Activated CD4-positive, alpha-beta T cell treated with anti-CD3 and anti-CD28 coated beads, Interleukin-2, amount 50 U/mL, for 1 hour (primary cell): ENCODE results near the gene EID3.
"Not testable (repeated sequence)": the region's sequence is repeated elsewhere in the genome, so short reads cannot be mapped to it uniquely, and the experiment has no call there.

Experiments used
- DNase-seq: peaks from one replicate; pipeline ENCODE4 v3.0.0-alpha.2; 2020

Gene EID3

DNA sequence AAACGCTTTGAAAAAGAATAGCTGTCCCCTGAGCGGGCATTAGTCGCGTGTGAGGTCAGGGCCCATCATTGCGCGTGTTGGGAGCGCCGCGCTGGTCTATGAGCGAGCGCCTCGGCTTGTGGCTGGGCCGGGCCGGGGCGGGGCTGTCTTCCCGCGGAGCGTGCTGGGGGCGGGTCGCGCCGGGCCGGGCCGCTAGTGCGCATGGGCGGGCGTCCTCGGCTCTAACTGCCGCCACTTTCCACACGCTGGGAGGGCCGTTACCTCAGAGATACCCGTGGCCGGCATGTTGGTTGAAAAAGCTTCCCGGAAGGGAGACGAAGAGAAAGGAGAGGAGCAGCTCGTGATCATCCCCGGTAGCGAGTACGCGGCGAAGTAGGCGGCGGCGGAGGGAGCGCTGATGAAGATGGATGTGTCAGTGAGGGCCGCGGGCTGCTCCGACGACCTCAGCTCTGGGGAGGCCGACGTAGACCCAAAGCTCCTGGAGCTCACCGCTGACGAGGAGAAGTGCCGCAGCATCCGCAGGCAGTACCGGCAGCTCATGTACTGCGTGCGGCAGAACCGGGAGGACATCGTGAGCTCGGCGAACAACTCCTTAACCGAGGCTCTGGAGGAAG, at the start of gene EID3:
EID3 (plus strand) TSS at position 202 of the 614 bp plus-strand sequence; CDS start at position 398, 196 bp downstream.
- DNase-seq: peak; percentile 91

DNA sequence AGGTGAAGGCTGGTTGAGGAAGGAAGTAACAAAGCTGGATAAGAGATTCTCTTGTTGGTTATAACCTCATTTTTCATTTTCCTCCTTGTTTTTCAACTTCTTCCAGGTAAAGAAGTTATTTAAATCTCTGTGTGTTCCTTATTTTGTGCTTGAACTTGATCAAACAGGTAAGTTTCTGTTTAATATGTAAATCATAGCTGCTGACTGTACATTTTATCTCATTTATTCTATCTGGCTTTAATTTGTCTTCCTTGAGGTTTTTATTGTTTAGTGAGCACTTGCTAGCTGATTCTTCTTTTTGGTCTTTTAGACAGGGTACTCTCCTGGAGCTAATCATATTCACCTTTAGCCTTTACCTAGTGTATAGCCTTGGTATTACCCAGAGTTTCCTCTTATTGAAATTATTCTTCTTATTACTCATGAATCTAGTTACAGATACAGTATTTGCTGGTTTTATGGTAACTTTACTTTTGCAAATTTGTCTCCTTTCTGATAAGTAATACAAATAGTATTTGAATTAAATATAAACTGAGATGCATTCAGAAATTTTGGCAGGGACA, 45.5 kb upstream of the EID3 start:
- DNase-seq: no peak

DNA sequence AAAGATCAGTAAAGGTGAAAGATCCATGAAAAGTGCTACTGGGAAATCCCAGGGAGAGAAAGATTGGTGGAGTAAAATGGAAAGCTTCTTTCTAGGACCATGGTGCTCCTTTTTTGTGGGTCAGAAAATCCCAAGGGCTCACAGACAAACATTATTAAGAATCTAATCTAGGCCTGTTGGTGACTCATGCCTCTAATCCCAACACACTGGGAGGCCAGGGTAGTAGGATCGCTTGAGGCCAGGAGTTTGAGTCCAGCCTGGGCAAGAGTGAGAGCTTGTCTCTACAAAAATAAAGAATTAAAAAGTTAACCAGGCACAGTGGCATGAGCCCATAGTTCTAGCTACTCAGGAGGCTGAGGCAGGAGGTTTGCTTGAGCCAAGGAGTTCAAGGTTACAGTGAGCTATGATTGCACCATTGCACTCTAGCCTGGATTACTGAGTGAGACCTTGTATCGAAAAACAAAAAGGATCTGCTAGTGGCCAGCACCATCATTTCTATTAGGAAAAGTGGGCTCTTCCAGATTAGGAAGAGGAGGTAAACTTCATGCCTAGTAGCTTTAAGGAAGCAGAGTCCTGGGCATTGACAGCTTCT, 45.0 kb upstream of the EID3 start:
- no peak for DNase-seq

DNA sequence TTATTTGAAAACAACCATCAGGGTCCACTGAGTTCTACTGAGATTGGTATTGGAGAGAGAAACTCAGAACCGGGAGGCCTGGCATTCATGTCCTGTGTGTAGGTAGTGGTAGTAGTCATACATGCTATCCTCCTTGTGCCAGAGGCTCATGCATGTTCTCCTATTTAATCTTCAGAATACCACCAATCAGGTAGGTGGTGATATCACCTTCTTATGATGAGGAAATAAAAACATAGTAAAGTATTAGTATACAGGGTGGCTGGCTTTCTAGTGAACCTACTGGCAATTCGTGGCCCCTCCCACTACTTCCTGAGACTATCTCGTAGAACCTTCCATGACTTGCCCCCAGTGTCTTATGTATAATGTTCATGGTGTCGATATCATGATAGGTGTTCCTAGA, 40.5 kb upstream of the EID3 start:
- no peak for DNase-seq

DNA sequence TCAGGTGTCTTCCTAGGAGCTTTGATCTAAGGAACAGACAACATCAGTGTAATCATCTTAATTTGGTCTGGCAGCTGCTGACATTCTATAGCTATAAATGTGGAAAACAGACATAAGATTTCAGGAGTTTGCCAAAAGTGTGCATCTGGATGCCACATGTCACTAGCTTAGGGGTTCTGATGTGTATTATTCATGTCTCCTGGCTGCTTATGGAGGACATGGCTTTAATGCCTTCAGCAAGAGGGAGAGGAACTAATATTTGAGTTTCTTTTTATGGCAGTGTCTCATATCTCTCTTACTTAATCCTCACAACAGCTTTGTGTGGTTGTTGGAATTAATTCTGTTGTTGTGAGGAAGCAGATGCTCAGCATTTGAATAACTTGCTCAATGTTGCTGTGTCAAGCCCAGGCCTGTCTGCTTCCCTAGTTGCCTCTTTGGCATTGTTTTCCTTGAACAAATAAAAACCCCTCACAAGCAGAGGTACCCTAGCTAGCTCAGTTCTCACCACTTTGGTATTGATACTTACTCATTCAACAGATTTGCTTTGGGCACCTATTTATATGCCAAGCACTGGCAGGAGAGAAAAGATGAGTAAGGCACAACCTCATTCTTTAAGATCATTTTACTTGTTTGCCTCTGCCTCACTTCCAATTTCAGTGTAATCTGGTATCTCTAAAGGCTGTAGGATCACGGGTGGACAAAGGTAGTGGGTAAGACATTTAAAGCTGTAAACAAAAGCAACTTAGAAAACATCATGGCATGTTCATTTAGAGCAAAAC, 39.8 kb upstream of the EID3 start:
- no peak for DNase-seq

DNA sequence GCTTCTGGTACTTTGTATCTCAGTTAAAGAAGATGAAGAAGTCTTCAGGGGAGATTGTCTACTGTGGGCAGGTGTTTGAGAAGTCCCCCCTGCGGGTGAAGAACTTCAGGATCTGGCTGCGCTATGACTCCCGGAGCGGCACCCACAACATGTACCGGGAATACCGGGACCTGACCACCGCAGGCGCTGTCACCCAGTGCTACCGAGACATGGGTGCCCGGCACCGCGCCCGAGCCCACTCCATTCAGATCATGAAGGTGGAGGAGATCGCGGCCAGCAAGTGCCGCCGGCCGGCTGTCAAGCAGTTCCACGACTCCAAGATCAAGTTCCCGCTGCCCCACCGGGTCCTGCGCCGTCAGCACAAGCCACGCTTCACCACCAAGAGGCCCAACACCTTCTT, 38.1 kb upstream of the EID3 start:
- DNase-seq: not testable (repeated sequence)

DNA sequence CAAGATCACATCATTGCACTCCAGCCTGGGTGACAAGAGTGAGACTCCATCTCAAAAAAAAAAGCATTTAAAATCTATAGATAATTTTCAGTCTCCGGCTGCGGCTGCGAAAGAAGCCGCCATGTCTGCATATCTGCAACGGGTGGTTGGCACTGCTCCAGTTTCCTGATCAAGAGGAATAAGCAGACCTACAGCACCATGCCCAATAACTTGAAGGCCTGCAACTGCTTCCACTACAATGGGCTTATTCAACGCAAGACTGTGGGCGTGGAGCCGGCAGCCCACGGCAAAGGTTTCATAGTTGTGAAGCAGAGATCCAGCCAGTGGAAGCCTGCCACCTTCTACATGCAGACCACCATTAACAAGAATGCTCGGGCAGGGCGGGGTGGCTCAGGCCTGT, 30.6 kb upstream of the EID3 start:
- no peak for DNase-seq

DNA sequence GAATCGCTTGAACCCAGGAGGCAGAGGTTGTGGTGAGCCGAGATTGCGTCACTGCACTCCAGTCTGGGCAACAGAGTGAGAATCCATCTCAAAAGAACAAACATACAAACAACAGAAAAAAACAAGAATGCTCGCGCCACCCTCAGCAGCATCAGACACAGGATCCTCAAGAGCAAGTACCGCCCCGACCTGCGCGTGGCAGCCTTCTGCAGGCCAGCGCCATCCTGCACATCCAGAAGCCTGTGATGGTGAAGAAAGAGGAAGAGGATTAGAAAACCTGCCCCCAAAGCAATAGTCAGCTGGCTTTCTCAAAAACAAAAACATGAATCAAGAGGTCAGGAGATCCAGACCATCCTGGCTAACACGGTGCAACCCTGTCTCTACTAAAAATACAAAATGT, 30.0 kb upstream of the EID3 start:
- no peak for DNase-seq

DNA sequence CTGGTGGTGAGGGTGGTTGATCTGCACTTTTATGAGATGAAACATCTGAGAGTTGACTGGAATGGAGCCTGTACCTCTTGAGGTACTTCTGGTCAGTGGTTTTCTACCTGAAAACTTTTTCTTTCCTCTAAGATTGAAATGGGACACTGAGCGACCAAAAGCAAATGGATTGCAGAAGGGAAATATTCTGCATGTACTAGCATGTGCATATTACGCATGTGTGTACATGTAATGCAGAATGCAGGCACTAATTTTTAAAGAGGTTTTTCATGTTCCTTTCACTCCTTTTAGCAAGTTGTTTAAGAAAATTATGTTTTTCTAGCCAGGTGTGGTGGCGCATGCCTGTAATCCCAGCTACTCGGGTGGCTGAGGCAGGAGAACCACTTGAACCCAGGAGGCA, 28.7 kb upstream of the EID3 start:
- no peak for DNase-seq

DNA sequence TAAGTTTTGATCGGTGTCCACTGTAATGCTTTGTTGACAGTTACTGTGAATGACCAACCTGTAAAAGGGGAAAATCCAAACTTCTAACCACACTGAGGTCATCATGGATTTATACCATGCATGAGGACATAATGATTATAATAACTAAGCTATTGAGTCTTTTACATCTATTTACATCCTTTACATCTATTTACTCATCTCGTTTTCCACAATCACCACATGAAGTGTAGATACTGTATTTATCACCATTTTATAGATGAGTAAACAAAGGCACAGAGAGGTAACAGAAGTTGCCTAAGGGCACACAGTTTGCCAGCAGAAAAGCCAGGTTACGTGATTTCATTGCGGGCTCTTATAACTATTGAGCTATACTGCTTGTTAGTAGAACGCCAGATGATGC, 27.9 kb upstream of the EID3 start:
- DNase-seq: no peak

DNA sequence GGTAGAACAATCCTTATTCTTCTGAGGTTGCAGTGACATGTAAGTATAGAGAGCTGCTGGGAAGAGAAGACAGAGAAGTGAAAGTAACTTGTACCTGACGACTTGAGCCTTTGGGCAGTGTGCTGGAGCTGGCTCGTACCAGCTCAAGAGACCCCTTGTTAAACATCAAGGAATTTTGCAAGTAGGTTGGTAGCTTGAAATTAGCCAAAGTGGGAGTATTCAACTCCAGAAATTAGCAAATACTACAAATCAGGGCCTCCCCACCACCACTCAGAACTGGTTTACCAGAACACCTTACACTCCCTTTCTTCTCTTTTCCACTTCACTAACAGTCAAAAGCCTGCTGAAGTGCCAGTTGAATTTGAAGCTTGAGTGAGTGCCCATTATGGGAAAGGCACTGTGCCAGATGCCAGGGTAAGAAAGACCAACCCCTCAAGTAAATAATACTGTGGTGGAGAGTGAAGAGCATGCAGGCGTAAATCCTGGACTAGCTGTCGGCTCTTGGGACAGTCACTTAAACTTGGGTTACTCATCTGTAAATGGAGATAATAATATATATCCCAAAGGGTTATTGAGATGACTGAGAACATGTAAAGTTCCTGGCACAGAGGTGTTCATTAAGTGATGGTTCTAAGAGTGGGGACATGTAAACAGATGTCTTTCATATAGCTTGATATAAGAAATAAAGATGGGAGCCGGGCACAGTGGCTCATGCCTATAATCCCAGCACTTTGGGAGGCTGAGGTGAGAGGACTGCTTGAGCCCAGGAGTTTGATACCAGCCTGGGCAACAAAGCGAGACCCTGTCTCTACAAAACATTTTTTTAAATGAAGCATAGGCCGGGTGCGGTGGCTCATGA, 27.0 kb upstream of the EID3 start:
- no peak for DNase-seq

DNA sequence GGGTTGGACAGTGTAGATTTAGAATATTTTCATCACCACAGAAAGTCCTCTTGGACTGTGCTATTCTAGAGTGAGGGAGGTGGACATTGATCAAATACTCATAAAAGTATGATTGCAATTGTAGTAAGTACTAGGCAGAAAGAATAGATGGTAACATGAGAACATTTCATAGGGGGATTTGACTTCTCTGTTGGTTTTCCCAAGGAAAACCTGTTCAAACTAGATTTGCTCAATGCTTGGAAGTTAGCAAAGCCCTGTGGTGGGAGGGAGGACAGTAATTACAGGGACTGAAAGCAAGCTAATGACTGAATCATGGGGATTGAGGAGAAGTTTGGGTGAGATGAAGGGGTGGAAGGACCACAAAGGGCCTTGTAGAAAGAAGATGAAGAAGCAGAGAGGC, 24.4 kb upstream of the EID3 start:
- no peak for DNase-seq

DNA sequence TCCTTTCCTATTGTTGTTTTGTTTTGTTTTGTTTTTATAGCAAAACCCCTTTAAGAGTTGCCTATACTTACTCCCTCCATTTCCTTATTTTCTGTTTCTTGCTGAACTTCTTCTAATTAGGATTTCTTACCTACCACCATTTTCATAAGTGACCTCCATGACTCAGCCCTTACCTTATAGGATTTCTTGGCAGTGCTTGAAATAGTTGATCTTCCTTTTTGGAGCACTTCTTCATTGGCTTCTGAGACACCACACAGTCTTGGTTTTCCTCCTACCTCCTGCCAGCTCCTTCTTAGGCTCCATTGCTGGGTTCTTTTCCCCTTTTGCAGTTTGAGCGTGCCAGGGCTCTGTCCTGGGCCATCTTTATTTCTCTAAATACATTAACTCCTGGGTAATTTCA, 23.4 kb upstream of the EID3 start:
- no peak for DNase-seq

DNA sequence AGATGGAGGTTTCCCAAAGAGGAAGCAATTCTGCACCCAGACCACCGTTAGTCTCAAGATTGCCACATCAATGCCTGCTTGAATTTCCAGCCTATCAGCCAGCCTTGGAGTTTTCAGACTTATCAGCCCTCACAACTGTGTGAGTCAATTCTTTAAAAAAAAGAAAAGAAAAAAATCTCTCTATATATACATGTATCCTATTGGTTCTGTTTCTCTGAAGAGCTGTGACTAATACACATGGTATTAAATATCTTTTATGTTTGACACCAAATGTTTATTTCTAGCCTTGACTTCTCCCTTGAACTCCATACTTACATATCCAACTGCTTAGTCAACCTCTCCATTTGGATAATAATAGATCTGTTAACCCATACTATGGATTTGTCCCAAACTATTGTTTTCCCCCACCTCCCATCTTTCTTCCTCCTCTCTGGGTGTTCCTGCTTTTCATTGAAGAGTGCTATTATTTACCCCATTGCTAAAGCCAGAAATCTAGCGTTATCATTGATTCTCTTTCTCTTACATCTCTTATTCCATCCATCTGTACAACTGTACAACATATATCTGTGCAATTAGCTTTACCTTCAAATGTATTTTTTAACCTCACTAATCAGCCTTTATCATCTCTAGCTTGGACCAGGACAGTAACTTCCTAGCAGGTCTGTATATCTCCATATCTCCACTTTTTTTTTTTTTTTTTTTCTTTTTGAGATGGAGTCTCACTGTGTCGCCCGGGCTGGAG, 22.7 kb upstream of the EID3 start:
- no peak for DNase-seq

DNA sequence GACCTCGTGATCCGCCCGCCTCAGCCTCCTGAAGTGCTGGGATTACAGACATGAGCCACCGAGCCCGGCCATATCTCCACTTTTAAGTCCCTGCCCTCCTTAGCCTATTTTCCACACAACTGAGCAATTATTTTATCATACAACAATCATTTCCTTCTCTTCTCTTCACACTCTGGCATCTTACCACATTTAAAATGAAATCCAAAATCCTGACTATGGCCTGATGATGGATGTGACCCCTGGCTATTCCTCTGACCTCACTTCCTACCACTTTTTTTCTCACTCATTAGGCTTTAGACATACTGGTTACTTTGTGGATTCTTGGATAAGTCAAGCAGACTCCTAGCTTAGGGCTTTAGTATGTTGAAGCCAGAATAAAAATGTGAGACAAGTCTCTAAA, 21.9 kb upstream of the EID3 start:
- DNase-seq: no peak

DNA sequence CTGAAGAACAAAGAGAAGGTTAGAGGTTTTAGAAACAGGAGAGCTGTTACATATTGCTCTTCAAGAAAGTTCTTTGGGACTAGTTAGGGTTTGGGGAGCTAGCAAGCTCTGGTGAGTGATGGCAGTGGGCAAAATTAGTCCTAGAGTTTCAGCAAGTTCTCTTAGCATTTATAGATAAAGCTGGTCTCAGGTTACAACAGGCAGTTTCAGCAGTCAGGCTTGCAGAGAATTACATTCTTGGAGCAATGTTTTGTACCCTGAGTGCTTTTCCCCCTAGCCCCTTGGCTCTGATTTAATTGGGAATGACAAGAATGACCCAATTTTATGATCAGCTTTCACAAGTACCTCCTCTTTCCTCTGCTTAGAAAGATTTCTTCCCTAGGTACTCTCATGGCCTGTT, 21.4 kb upstream of the EID3 start:
- no peak for DNase-seq

DNA sequence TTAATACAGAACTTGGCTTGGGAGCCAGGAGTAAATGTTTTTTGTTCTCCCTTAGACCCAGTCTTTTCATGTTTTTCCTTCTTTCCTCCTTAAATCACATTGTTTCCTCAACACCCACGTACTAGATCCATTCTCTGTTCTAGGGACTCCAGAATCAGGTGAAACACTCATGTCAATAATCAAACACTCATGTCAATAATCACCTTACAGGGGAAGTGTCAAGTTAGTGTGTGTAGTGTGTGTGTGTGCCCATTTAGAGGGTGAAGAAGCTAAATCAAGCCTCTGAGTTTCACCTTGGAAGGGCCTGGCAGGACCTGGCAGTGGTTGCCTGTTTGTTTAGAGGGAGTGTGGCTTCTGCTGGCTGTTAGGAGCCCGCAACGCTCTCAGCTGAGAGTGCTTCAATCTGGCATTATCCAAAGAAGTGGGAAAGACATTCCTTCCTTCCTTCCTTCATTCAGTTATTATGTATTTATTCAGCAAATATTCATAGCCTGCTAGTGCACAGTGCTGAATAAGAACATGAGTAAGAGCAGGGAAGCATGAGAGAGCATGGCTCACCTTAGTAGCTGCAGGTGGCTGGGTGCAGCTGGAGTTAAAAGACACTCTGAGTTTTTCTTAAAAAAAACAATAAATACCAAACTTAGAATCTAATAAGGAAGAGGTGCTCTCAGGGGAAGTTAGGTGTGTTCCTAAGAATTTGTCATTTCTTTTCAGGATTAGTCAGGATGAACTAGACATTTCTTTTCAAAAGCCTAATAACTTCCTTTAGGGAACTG, 17.6 kb upstream of the EID3 start:
- no peak for DNase-seq

DNA sequence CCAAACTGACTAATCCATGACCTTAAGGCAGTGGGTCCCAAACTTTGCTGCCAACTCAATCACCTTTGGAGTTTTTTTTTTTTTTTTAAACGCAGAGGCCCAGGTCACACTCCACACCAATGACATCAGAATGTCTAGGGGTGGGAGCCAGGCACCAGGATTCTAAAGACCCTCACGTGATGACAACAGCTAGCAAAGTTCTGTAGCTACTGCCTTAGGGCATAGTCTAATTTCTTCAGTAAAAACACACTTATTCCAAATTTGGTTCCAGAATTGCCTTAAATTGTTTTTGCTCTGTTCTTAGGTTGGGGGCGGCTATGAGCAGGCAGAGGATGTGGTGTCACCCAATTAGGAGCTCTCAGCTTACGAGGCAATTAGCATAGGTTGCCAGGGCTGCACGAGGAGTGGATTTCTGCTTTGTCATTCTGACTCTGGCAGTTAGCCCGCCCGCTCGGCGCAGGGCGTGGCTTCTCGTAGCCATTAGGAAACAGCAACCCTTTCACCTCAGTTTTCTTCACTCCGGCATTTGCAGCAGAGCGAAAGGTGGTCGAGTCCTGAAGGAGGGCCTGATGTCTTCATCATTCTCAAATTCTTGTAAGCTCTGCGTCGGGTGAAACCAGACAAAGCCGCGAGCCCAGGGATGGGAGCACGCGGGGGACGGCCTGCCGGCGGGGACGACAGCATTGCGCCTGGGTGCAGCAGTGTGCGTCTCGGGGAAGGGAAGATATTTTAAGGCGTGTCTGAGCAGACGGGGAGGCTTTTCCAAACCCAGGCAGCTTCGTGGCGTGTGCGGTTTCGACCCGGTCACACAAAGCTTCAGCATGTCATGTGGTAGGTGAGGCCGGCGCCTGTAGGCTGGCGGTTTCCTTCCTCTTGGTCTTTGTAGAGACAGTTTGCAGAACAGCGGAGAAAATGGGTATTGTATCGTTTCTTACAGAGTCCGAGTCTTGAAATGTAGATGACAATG, 16.7 kb upstream of the EID3 start:
- DNase-seq: peak; percentile 82

DNA sequence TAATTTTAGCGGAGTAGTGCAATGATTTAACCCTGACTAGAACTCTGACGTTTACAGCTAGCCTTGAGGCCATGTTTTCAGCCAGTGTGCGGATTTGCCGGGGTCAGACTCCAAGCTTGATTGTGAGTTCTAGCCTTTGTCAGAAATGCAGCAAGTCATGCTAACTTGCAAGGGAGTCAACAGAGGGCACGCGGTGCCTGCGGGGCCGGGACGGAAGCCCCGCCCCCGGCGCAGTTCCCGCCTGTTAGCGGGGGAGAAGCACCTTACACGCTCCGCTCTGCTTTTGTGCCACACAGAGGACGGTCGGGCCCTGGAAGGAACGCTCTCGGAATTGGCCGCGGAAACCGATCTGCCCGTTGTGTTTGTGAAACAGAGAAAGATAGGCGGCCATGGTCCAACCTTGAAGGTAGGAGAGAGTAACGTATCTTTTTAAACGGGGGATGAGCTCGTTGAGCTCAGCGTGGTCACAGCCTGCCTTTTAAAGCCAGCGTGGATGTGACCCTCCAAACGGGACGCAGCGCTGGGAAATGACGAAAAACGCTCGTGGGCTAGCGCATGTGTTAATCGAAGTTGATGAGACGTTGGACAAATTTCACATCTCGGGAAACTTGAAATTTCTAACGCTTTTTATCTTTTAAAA, 14.8 kb upstream of the EID3 start:
- peak; percentile 81 for DNase-seq

DNA sequence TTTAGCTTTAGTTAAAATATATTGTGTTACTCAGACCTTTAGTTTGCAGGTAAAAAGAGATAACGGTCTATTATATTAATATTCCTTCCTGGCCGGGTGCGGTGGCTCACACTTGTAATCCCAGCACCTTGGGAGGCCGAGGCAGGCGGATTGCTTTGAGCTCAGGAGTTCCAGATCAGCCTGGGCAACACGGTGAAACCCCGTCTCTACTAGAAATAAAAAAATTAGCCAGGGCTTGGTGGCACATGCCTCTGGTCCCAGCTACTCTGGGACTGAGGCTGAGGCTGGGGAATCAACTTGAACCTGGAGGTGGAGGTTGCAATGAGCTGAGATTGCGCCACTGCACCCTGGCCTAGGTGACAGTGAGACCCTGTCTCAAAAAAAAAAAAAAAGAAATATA, 13.2 kb upstream of the EID3 start:
- no peak for DNase-seq
